A673 (cell line): ENCODE measurements around the gene S100B.

Source experiments
- EZH2 ChIP-seq: fragments of 200-600 bp; sonication (generic); IDR thresholded peaks from 2 replicates; pipeline ENCODE4 v1.6.1; 2017; ENCODE audit warnings: borderline replicate concordance, low read depth, mild to moderate bottlenecking, mixed read lengths, antibody characterized with exemption, low read length; ENCODE audit not compliant: poor library complexity, severe bottlenecking
- TF ChIP-seq, protein P1 (sequence below): fragments of 300-800, 200-600 bp; sonication (generic); conservative IDR thresholded peaks from 2 replicates; pipeline ENCODE4 v1.5.1; 2017; ENCODE audit warnings: low read depth, mild to moderate bottlenecking, antibody characterized with exemption, low read length, moderate library complexity, mixed read lengths

DNA sequence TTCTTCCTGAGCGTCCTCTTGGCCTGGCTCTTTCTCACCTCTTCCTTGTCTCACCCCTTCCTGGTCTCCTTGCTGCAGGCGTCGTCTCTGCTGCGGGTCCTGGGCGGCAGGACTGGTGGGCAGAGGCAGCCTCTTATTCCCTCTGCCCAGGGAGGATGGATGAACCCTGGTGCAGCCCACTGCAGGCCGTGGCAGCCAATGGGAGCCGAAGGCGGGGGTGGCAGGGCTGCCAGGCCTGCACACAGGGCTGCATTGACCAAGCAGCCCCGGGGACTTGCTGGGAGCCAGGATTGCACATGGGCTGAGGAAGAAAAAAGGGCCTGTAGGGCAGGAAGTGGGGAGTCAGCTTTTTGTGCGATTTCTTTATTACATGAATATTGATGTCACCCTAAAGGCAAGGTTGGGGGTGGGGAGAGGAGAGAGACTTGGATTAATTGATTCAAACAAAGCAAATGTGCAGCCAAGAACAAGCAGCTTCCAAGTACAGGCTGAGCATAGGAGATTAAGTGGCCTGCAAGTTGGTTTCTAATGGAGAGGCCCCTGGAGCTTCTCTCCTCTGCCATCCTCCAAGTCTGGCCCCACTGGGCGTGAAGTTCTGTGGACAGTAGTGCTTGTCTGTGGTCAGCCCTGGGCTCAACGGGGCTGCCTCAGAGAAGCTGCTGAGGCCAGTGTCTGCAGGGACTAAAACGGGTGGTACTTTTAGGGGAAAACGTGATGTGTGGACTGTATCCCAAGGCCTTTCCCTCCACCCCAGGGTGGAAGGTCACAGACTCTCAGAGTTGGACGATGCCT, at the start of gene S100B:
- TF ChIP-seq, protein P1, sequence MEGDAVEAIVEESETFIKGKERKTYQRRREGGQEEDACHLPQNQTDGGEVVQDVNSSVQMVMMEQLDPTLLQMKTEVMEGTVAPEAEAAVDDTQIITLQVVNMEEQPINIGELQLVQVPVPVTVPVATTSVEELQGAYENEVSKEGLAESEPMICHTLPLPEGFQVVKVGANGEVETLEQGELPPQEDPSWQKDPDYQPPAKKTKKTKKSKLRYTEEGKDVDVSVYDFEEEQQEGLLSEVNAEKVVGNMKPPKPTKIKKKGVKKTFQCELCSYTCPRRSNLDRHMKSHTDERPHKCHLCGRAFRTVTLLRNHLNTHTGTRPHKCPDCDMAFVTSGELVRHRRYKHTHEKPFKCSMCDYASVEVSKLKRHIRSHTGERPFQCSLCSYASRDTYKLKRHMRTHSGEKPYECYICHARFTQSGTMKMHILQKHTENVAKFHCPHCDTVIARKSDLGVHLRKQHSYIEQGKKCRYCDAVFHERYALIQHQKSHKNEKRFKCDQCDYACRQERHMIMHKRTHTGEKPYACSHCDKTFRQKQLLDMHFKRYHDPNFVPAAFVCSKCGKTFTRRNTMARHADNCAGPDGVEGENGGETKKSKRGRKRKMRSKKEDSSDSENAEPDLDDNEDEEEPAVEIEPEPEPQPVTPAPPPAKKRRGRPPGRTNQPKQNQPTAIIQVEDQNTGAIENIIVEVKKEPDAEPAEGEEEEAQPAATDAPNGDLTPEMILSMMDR = no peak
- TF ChIP-seq EZH2 = no peak
